Retina (tissue), 1 donor: ENCODE data around the gene GADD45A.
"Not testable (repeated sequence)": the region's sequence is repeated elsewhere in the genome, so short reads cannot be mapped to it uniquely, and the experiment has no call there.

Experiments
- DNase-seq: peaks from one replicate; pipeline ENCODE4 v3.0.0-alpha.2; 2016

GADD45A gene

GRCh38 chr1:67685067-67685557, at the start of gene GADD45A:
Gene GADD45A, plus strand, starts transcription at chr1:67685201. Its CDS starts 294 bp downstream, at chr1:67685495.
- DNase-seq: peak; percentile 98

DNA sequence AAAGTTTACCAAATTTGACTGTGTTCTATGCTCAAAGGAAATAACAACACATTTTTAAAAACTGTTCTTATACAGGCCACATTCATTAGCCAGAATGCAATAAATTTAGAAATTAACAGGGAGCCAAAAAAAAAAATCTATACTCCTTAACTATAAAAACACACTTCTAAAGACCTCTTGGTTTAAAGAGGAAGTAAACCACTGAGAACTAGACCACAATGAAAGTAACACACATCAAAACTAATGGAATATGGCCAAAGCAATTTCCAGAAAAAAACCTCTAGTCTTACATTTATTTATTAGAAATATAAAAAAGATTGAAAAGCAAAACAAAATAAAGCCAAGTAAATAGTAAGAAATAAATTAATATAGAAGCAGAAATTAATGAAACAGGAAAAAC, 48.9 kb upstream of the GADD45A start:
- DNase-seq: no peak

- no peak for DNase-seq
These were observed 45.6 kb upstream of the GADD45A start for GRCh38 chr1:67639361-67639760.

- DNase-seq: peak; percentile 77
These were observed 42.4 kb upstream of the GADD45A start for GRCh38 chr1:67642629-67643028.

GRCh38 chr1:67644566-67644965, 40.4 kb upstream of the GADD45A start:
- no peak for DNase-seq

GRCh38 chr1:67645495-67646144, 39.4 kb upstream of the GADD45A start:
- DNase-seq: no peak

- peak; percentile 88 for DNase-seq
These were observed 38.6 kb upstream of the GADD45A start for GRCh38 chr1:67646145-67647035.

DNA sequence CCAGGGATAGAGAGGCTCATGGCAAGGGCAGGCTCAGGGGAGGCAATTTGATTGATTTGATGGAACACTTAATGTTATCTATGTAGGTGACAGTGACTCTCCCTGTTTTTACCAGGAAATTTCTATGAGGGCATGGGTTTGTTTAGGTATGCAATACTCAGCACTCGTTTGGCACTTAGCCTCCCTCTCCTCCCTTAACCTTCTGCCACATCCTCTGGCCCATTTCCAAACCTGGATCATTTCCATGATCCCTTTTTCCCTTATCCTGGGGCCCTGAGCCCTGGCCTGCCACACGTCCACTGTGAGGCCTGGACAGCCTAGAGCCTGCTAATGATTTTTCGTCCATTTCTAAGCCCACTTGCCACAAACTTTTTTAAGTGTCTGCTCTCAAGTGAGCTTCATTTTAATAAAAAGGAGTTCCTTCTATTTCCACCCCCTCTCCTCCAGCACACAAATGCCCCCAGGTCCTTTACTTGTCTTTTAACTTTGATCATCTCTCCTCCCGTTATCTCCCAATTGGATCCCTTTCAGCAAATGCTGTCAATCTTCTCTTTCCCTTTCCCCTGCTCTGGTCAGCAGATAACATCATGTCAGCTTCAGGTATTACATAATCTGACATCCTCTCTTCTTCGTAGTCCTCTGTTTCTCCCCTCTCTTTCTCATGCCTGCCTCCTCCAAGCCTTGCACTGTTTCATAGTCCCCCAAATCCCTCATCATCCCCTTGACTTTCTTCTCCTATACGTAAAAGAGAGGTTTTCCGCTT, 37.8 kb upstream of the GADD45A start:
- no peak for DNase-seq

GRCh38 chr1:67647814-67648358, 37.1 kb upstream of the GADD45A start:
- no peak for DNase-seq

GRCh38 chr1:67648582-67649326, 36.2 kb upstream of the GADD45A start:
- no peak for DNase-seq

GRCh38 chr1:67650061-67650460, 34.9 kb upstream of the GADD45A start:
- no peak for DNase-seq

- no peak for DNase-seq
These were observed 34.0 kb upstream of the GADD45A start for GRCh38 chr1:67651031-67651430.

- no peak for DNase-seq
These were observed 32.2 kb upstream of the GADD45A start for GRCh38 chr1:67652800-67653199.

- DNase-seq: no peak
These were observed 31.7 kb upstream of the GADD45A start for GRCh38 chr1:67653304-67653703.

GRCh38 chr1:67655581-67655980, 29.4 kb upstream of the GADD45A start:
- DNase-seq: no peak

DNA sequence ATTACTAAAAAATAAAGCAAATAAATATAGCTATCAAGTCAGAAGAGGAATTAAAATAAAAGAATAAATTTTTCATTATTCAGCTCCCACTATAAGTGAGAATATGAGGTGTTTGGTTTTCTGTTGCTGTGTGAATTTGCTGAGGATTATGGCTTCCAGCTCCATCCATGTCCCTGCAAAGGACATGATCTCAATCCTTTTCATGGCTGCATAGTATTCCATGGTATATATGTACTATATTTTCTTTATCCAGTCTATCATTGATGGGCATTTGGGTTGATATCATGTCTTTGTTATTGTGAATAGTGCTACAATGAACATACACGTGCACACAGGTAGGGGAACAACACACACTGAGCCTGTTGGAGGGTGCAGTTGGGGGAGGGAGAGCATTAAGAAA, 27.8 kb upstream of the GADD45A start:
- not testable (repeated sequence) for DNase-seq

GRCh38 chr1:67659229-67659628, 25.8 kb upstream of the GADD45A start:
- no peak for DNase-seq

DNA sequence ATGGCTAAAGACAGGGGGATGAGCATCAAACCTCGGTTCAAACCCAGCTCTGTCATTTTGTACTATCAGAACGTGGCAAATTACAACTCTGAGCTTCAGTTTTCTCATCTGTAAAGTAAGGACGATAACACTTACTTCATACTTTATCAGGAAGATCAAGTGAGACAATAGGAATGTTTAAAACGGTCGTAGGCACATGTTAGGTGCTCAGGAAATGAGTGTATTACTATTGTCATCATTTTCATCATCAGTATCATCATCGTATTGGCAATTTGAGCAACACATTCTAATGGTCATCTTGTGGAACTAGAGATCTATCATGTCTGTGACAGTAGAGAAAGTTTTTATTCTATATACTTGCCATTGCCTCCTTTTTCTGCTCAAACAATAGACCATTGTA, 22.1 kb upstream of the GADD45A start:
- no peak for DNase-seq

- DNase-seq: no peak
These were observed 21.0 kb upstream of the GADD45A start for GRCh38 chr1:67664048-67664447.

DNA sequence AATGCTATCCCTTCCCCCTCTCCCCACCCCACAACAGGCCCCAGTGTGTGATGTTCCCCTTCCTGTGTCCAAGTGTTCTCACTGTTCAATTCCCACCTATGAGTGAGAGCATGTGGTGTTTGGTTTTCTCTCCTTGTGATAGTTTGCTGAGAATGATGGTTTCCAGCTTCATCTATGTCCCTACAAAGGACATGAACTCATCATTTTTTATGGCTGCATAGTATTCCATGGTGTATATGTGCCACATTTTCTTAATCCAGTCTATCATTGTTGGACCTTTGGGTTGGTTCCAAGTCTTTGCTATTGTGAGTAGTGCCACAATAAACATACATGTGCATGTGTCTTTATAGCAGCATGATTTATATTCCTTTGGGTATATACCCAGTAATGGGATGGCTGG, 19.7 kb upstream of the GADD45A start:
- DNase-seq: not testable (repeated sequence)

GRCh38 chr1:67666636-67667035, 18.4 kb upstream of the GADD45A start:
- no peak for DNase-seq

GRCh38 chr1:67668660-67669059, 16.3 kb upstream of the GADD45A start:
- no peak for DNase-seq
